Fibroblast of skin of abdomen (primary cell): Measurements from ENCODE around the gene SULT1C4. TPM values are rescaled to one million over a fixed set of nuclear protein-coding genes. Genes with fewer than 3 reads are reported as not detected.
A peak's percentile ranks its signal among the peaks of the same experiment; 100 is the strongest.
"Not testable (repeated sequence)": the region's sequence is repeated elsewhere in the genome, so short reads cannot be mapped to it uniquely, and the experiment has no call there.

Experiments
- DNase-seq: peaks from one replicate; pipeline ENCODE4 v3.0.0-alpha.2; 2013
- polyA plus RNA-seq, 2 experiments: library from polyadenylated mRNA; unstranded; fragments of 120-200 nt; gene quantifications; one replicate each; pipeline ENCODE4 v1.2.1, GENCODE V29; 2013; ENCODE audit not compliant: insufficient read length in 2 of 2

The SULT1C4 gene
- polyA plus RNA-seq (2013, experiment 1 of 2; ENCODE audit: insufficient read length) = 0.58 TPM
- 0.40 TPM for polyA plus RNA-seq (2013, experiment 2 of 2; ENCODE audit: insufficient read length)

- no peak for DNase-seq
These were observed at the start of gene SULT1C4 for GRCh38 chr2:108377815-108378630. TSS of gene SULT1C4 (plus strand) at chr2:108377954. CDS start at chr2:108378338, 384 bp downstream.

- DNase-seq = no peak
These were observed 48.0 kb upstream of the SULT1C4 start for GRCh38 chr2:108329771-108330170.

DNA sequence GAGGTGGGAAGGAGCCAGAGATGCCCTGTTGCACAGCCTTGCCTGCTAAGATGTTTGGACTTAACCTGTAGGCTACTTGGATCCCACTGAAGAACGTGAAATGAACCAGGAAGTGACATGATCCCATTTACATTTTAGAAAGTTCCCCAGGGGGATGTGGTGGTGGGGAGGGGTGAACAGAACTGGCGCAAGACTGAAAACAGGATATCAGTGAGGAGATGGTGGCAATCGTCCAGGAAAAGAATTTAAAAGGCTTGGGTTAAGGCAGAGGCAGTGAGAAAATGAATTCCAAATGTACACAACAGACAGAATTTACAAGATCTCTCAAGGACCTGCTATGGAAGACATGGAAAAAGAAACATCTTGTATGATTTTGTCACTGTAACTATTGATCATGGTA is 46.8 kb upstream of the SULT1C4 start:
- DNase-seq = peak; percentile 73

GRCh38 chr2:108345951-108346350 is 31.8 kb upstream of the SULT1C4 start:
- no peak for DNase-seq

- DNase-seq = no peak
These were observed 30.9 kb upstream of the SULT1C4 start for GRCh38 chr2:108346827-108347226.

- DNase-seq = no peak
These were observed 30.0 kb upstream of the SULT1C4 start for GRCh38 chr2:108347786-108348185.

- DNase-seq = no peak
These were observed 28.8 kb upstream of the SULT1C4 start for GRCh38 chr2:108348816-108349570.

DNA sequence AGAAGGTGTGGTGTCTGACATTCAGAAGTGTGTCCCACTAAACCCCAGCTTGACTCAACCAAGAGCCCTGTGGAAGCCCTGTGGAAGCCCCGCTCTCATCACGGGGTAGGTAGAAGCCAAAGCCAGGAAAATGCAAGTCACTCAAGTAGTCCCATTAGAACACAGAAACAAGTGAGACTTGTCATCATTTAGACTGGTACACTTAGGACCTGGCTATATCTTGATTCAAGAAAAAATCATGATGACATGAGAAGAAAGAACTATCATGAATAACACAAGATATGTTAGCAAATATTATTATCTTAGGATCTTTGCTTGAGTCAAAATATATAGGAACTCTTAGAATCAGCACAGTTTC is 28.2 kb upstream of the SULT1C4 start:
- no peak for DNase-seq

GRCh38 chr2:108351889-108352288 is 25.9 kb upstream of the SULT1C4 start:
- peak; percentile 26 for DNase-seq

- DNase-seq = no peak
These were observed 23.6 kb upstream of the SULT1C4 start for GRCh38 chr2:108354136-108354535.

DNA sequence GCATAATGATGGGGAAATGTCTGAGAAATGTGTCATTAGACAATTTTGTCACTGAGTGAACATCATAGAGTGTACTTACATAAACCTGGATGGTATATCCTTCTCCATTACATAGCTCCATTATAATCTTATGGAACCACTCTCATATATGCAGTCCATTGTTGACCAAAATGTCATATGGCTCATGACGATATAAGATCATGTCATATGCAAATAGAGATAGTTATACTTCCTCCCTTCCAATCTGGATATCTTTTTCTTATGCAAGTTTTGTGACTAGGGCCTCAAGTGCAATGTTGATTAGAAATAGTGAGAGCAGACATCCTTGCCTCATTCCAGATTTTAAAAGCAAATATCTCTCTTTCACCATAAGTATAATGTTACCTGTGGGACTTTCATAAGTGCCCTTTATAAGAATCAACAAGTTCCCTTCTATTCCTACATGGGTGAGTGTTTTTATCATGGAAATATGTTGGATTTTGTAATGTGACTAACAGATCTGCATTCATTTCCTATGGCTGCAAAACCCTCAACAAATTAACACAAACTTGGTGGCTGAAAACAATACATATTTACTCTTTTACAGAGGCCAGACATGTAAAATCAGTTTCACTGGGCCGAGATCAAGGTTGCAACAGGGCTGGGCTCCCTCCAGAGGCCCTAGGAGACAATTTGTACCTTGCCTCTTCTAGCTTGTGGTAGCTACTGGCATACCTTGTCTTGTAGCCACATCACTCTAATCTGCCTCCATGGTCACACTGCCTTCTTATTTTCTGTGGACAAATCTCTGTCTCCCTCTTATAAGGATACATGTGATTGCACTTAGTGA is 21.6 kb upstream of the SULT1C4 start:
- DNase-seq = no peak

DNA sequence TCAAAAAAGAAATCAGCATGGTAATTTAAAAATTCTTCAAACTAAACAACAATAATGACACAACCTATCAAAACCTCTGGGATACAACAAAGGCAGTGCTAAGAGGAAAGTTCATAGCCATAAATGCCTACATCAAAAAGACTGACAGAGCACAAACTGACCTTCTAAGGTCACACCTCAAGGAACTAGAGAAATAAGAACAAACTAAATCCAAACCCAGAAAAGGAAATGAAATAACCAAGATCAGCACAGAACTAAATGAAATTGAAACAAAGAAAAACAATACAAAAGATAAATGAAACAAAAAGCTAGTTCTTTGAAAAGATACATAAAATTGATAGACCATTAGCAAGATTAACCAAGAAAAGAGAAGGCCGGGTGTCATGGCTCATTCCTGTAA is 18.4 kb upstream of the SULT1C4 start:
- DNase-seq = not testable (repeated sequence)

DNA sequence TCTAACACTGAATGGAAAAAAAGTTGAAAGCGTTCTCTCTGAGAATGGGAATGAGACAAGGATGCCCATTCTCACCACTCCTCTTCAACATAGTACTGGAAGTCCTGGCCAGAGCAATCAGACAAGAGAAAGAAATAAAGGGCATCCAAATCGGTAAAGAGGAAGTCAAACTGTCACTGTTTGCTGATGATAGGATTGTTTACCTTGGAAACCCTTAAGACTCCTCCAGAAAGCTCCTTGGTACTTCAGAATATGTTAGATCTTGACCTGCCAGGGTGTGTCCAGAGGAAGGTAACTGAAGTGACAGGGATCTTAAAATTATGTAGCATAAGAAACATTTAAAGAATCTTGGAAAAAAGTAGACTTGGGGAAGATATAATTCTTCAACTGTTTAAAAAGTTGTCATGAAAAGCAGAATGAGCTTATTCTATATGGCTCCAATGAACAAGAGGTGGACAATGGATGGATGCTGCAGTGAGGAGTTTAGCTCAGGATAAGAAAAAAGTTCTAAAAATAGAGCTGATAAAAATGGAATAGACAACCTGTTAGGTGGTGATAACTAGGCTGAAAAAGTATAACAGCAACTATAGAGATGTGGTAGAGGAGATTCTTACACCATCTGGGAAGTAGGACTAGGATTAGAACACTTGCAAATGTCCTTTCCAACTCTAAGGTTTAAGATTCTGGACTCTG is 16.8 kb upstream of the SULT1C4 start:
- no peak for DNase-seq

- no peak for DNase-seq
These were observed 14.5 kb upstream of the SULT1C4 start for GRCh38 chr2:108363024-108363907.

GRCh38 chr2:108363908-108364225 is 13.9 kb upstream of the SULT1C4 start:
- peak; percentile 54 for DNase-seq

- peak; percentile 67 for DNase-seq
These were observed 13.0 kb upstream of the SULT1C4 start for GRCh38 chr2:108364676-108365297.

DNA sequence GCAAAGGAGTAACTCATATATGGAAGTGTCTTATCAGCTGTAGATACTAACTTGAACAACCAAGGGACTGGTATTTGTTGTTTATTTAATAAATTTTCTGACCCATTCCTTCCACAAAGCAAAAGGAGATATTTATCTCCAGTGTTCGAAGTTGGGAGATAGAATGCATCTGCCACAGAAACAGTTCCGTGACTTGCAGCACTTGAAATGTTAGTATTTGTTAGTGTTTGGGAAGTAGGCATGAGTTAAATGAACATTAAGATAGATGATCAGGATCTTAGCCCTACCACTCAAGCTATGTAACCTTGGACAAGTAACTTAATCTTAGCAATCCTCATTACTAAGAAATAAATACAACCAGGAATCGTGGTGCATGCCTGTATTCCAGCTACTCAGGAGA is 12.1 kb upstream of the SULT1C4 start:
- DNase-seq = no peak

GRCh38 chr2:108367014-108367413 is 10.7 kb upstream of the SULT1C4 start:
- DNase-seq = no peak

DNA sequence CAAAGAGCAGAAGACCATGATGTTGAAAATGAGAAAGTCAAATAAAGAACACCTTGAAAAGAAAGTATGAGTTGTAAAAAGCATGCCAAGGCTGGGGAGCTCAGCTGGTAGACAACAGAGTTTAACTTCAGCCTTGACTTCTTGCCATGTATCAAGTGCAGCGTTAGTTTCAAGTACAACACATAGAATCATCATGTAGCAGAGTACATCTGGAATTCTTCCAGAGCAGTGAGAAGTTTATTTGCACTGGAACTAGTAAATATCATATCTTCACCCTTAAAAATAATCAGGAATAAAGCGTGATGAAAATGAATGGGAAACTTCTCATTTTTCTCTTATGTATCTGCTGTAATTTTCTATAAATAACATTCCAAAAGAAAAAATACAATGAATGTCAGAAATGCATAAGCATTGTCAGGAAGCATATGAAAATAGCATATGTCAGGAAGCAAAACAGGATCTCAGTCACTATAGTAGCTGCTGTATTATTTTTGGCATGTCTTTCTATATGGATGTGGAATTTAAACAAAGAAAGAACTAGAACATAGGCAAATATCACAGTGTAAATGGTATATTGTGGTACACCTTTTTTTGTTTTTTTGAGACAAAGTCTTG is 10.1 kb upstream of the SULT1C4 start:
- DNase-seq = no peak

DNA sequence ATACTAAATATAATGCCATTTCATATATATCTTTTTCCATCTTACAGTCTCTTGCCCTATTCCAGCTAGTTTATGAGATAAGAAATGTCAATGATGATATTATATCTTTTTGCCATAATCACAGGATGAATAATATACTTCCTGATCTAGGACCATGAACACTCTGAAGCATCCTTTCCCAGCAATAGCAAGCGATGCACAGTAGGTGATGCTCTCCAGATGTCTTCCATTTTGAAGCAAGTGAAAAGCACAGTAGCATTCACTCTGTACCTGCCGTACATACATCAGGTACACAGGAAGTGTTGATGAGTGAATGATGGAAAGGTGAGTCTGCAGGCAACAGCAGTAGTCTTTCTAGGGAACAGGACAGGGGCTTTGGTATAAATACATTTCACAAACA is 8.6 kb upstream of the SULT1C4 start:
- DNase-seq = no peak
